Stimulated activated CD4-positive, alpha-beta T cell treated with anti-CD3 and anti-CD28 coated beads, Interleukin-15, amount 100 ng/mL, for 1 hour (primary cell): ENCODE results near the gene CCDC194.

ENCODE experiments used
- DNase-seq, 2 donors: peaks; one replicate each; pipeline ENCODE4 v3.0.0-alpha.2; 2020; ENCODE audit warnings: low read depth in 1 of 2, low spot score in 1 of 2

CCDC194 gene

GRCh38 chr19:17406046-17406886, 12.3 kb upstream of the CCDC194 start:
- DNase-seq = no peak

DNA sequence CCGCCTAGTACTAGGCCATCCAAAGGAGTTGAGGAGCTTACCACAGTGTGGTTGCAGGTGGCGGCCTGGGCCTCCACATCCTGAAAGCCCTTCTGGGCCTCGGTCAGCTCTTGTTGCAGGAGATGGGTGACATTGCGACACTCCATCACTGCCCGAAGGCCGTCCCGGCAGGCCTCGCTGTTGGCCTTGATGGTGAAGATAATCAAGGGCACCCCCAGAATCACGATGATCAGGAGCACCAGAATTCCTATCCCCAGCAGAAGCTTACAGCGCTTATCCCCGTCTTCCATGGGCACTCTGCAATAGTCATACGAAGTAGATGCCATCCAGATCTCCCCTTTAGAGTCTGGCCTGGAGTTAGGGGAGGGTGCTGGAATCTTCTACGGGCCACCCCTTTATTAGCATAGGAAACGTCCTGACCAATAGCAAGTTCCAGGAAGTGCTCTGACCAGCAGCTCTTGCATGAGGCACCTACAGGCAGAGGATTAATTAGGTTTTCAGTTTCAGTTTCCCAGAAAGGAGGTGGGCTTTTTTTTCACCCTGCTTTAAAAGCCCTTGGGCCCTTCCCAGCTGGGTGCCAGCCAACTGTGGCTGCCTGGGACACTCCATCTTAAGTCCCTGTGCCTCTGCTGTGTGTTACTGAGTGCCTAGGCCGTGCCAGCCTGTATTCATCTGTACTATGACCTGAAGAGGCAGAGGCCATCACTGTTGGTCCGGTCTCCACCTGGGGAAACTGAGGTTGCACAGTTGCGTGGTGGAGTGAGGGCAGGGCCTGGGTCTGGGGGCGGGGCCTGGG, 11.5 kb upstream of the CCDC194 start, which contains the start of gene BST2:
TSS of gene BST2 (minus strand) at position 381 of the 796 bp plus-strand sequence. CDS start at position 326, 55 bp downstream.
- no peak for DNase-seq

DNA sequence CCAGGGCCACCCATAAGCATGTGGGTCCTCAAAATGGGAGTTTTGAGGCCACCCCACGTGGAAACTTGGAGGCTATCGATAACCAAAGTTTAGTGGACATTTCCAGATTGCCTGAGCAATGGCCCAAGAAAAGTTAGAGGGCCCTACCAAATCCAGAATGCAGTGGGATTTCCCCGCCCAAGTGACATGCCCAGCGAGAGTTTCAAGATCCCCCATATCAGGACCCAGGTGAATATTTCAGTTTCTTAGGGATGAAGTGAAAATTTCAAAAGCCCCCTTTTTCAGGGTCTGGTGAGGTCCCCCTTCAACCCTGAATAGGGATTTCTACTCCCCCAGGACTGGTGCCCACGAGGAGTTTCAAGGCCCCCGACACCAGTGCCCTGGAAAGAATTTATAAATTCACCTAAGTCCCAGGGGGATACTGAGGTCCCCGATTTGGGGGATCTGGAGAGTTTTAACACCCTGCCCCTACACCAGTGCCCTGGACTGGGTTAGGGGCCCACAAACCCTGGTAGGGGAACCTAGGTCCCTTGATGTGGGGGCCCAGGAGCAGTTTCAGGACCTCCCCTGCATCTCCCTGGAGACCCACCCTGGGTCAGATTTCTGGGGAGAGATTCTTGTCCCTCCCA, 10.7 kb upstream of the CCDC194 start:
- DNase-seq = no peak

DNA sequence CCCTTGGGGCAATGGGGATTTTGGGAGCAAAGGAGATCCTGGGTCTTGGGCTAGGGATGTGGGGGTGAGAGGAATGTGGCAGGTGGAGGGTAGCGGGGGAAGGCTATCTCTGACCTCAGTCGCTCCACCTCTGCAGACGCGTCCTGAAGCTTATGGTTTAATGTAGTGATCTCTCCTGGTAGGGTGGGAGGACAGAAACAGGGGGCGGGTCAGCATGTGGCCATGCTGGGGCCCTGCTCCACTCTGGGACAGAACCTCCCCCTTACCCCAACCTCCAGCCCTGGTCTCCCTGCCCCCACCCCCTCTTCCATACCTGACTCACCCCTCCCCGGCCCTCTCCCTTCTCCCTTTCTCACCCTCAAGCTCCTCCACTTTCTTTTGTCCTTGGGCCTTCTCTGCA, 10.0 kb upstream of the CCDC194 start:
- DNase-seq = no peak

DNA sequence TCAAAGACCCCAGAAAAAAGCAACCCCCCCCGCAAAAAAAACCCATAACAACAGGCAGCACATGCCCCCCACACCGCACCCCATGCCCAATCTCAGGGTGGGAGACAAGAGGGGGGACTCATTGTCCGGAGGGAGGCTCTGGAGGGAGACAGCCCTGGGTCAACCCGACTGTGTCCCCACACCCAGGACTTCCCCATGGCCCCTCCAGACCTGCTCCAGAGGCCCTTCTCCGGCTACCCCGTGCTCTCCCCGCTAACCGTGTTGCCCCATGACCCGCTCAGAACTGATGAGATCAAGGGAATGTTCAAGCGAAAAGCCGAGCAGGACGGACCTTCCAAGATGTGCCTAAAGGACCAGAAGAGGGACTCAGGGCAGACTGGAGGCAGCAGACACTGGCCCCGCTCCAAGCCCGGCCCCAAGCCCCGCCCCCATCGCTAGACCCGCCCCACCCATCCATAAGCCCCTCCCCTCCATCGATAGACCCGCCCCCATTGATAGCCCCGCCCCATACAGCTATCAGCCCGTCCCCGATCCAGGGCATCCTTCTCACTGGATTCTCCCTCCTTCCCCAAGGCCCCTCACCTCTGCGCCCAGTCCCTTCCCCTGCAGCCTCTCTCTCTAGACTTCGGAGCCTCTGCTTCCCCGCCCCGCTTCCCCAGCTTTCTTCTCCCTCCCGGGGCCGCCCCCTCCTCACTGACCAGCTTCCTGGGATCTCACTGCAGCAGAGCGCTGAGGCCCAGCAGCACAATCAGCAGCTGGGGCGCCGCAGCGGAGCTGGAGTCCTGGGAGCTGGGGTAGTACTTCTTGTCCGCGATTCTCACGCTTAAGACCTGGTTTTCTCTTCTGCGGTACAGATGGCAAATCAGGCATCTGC, 9.2 kb upstream of the CCDC194 start:
- DNase-seq = peak; percentile 20 to 34

DNA sequence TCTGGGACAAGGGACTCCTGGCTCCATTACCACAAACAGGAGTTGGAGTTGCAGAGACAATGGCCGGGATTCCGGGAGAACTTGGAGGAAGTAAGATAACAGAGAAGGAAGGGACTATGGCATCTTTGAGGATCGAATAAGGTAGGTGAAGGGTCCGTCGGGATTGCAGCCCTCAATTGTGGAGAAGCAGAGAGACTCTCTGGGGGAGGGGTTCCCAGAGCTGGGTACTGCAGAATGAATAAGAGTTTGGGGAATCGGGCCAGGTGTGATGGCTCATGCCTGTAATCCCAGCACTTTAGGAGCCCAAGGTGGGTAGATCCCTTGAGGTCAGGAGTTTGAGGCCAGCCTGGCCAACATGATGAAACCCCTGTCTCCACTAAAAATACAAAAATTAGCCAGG, 7.6 kb upstream of the CCDC194 start:
- DNase-seq = no peak

DNA sequence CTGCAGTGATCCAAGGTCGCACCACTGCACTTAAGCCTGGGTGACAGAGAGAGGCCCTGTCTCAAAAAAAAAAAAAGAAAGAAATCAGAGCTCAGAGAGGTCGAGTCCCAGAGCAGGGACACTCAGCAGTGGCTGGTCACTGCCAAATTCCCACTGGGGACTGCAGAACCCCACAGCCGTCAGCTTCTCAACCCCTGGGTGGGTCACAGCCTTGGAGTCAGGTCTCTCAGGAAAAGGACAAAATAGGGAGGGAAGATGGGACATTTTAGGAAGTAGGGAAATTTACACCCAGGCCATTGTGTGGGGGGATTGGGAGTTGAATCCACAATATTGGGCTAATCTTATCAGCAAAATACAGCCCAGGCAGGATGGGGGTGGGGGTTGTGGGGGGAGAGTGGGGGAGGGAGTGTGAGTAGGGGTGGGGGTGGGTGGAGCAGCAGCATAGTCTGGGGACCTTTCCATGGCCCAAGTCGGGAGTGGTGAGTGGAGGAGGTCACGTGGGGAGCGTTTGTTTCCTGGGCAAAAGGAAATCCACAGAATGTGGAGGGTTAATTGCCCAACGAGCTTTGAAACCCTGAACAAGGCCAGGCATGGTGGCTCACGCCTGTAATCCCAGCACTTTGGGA, 5.0 kb upstream of the CCDC194 start:
- no peak for DNase-seq

GRCh38 chr19:17394891-17395415, 957 bp upstream of the CCDC194 start:
- peak; percentile 33 to 60 for DNase-seq

DNA sequence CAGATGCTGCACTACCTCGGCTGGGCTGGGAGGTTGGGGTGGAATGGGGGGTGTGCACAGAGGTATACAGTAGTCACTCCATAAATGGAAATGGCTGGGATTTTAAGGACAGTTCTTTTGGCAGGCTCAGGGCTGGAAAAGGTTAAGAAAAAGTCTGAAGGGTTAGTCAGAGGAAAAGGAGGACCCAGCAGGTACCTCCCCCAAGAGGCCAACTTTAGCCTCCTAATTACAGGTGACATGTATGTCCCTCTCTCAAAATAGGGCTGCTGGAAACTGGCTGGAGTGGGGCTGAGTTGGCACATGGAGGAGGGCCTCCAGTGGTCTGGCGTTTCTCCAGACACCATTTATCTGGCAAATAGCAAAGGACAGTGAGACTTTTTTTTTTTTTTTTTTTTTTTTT, 994 bp downstream of the CCDC194 start:
- no peak for DNase-seq

GRCh38 chr19:17391371-17392151, 2.4 kb downstream of the CCDC194 start:
- no peak for DNase-seq

GRCh38 chr19:17390665-17391370, 3.2 kb downstream of the CCDC194 start:
- DNase-seq = peak; percentile 74 to 86

GRCh38 chr19:17389957-17390664, 3.9 kb downstream of the CCDC194 start:
- DNase-seq = no peak

GRCh38 chr19:17389288-17389687, 4.7 kb downstream of the CCDC194 start:
- DNase-seq = no peak

DNA sequence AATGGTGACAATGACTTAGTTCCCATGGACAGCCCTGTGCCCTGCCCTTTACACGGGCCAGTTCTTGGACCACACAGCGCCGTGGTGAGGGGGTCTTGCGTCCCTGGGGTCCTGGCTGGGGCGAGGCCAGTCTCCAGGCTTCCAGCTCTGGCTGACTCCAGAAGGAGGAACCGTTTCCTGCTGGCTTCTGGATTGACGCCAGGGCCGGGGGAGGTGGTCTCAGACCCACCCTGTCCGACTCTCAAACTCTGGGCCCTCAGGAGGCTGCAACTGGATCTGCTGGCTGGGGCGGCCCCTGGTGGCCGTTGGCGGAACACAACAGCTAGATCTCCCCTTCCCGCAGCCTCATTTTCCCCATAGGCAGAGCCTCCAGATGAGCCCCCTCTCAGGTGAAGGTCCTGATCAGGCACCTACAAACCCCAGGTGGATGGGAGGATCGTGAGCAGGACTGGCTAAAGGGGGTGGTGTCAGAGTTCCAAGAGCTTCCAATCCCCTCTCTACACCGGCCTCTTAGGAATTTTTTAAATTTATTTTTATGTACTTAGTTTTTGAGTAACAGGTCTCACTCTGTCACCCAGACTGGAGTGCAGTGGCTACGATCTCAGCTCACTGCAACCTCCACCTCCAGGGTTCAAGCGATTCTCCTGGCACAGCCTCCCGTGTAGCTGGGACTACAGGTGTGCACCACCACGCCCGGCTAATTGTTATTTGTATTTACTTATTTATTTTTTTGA, 8.0 kb downstream of the CCDC194 start:
- peak; percentile 44 to 57 for DNase-seq

DNA sequence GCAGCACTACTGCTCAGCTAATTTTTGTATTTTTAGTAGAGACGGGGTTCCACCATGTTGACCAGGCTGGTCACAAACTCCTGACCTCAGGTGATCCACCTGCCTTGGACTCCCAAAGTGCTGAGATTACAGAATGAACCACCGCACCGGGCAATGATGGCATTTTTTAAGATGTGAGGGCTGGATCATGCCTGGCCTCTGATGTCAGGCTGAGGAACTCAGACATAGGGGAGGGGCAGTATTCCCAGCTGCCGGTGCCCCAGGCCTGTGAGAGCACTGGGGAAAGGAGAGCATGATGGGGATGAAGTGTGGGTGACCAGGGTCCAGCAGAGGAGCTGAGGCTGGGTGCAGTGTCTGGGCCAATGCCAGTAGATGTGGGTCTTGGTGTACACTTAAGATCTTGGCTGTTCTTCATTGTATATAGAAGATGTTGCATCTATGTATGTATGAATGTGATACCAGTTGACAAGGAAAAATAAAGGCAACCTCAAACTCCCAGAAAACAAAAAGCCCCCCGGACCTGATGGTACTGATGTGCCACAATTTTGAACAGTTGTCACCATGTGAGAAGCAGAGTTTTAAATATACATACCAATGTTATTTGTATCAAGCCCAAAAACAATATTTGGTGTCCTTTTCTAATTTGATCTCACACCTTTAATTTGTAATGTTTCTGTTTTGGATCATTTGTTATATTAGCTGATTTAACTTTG, 13.4 kb downstream of the CCDC194 start:
- DNase-seq = no peak

DNA sequence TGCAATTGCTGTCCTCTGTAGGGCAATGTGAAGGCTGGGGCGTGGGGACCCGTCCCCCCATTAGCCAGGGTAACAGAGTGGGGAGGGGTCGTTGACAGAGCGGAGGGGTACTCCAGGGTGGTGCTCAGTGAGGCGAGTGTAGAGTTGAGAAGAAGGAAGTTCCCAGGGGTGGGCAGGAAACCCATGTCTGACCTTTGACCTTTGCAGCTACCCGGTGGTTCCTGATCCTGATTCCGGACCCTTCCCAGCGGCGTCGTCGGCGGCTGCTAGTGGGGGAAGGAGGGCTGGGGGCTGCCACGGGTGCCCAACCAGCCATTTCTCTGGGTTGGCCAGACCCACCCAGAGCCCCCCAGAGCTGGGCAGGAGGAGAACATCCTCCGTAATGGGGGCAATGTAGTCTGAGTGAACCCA, 14.8 kb downstream of the CCDC194 start:
- DNase-seq = no peak

- DNase-seq = no peak
Measured at GRCh38 chr19:17378271-17378670, 15.7 kb downstream of the CCDC194 start.
